Measurements from ENCODE around the gene MPZL2.

- no peak for TF ChIP-seq CTCF (IDR thresholded peaks at IDR 0.05; ENCODE audit: insufficient read depth, low read depth, low read length)
- no peak for TF ChIP-seq EZH2 (IDR thresholded peaks at IDR 0.05; ENCODE audit: insufficient read depth, low read length)
Observed at GRCh38 chr11:118313242-118313641, 49.1 kb upstream of the MPZL2 start.
